ENCODE data around the gene NAV1.
"Not testable (repeated sequence)": the region's sequence is repeated elsewhere in the genome, so short reads cannot be mapped to it uniquely, and the experiment has no call there.

The NAV1 gene

DNA sequence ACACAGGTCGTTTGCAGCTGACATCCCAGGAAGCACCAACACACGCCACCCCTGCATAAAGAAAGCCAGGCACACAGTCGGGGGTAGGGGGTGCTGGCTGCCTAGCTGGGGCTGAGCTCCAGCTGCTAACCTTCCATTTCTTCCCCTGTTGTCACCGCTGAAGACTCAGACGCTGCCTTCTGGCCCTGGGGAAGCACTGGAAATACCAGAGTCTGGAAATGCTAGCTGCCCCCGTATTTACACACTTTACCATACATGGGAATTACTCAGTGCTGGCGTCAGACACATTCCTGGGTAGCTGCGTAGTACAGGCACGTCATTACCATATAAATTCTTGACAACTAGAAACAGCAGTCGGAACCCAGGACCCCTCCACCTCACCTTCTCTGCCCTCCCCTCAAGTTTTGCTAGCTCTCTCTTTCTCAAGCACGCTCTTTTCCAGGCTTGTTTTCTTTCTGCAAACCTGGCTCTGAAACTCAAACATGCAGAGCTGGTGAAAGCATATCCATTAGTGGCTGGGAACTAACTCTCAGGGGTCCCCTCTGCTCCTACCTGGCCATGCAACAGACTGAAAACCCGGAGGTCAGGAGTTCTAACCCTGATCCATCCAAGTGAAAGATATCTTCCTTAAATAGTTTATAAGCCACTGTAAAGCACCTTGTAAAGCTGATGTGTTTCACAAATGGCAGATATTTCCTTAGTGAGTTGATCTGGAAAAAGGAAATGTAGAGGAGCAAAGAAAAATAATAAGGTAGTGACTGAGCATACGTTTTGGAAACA is 35.3 kb upstream of the NAV1 start:
- no peak for DNase-seq

GRCh38 chr1:201504179-201504631 is 34.7 kb upstream of the NAV1 start:
- no peak for DNase-seq

- DNase-seq, result no peak
Observed at GRCh38 chr1:201504799-201505502, 34.0 kb upstream of the NAV1 start.

- DNase-seq, result no peak
Observed at GRCh38 chr1:201505503-201505890, 33.4 kb upstream of the NAV1 start.

GRCh38 chr1:201506092-201506491 is 32.8 kb upstream of the NAV1 start:
- DNase-seq, result no peak

DNA sequence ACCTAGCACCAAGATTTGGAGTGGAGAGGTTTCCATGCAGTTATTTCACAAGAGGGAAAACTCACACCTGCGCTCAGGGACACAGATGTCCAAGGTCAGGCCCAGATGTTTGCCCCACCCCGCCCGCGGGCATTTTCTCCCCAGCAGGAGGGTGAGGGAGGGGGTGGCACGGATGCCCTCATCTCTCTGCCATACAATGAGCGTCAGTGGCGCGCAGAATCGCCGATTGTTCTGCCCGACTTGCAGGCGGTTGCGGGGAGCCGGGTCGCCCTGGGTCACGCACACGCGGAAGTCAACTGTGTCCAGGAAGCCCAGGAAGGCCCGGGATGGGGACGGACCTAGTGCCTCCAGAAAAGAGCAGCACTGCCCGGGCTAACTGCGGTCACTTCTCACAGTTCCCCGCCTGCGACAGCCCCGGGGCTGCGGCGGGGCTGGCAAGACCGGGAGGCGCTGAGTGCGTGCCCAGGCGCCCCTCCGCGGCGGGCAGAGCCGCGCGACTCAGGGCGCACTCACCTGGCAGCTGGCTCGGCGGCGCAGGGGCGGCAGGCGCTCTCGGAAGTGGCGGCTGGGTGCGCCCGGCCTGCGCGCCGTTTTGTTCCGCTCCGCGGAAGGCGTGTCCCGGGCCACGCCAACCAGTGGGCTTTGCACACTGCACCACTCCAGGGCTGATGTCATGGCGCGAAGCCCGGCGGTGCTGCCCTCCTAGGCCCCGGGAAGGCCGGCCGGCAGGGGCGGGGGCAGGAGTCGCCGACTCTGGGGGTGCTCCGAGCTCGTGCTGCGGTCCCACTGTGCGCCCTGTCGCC is 32.2 kb upstream of the NAV1 start, which contains the start of gene CSRP1:
CSRP1 (minus strand) TSS at position 567 of the 803 bp plus-strand sequence. CDS start 10,820 bp downstream, outside the sequence.
- peak; percentile 90 for DNase-seq

- DNase-seq, result no peak
Observed at GRCh38 chr1:201507360-201507675, 31.6 kb upstream of the NAV1 start.

DNA sequence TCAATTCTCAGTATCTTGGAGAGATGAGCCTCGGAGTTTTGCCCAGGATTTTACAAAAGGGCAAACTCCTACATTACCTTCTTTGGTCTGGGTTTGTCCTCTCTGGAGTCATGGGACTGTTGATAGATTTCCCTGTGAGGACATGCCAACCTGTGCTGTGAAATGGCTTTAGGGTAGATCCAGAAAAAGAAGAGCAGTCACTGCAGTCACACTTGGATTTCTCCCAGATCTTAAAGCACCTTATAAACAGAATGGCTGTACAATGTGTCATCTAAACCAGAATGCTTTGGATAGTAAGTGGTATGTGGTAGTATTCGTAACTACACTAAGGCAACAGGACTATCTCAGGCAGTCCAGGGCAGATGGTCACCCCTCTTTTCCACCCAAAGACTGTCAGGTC is 30.1 kb upstream of the NAV1 start:
- DNase-seq, result no peak

GRCh38 chr1:201509601-201510374 is 29.1 kb upstream of the NAV1 start:
- DNase-seq, result no peak

DNA sequence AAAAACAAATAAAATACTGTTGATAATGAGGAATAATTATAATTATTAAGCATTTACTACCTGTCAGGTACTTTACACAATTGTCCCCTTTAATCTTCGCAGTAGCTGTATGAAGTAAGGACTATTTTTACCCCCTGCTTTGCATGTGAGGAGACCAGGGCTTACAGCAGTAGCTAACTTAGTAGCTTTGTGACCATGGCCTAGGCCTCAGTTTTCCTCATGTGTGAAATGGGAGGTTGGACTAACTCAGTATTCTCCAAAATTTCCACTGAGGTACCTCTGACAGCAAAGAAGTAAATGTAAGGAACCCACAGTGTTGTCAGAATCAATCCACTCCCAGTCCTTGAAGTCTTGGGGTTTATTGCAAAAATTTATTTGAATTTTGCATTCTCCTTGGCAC is 28.2 kb upstream of the NAV1 start:
- DNase-seq, result no peak

GRCh38 chr1:201511396-201511940 is 27.5 kb upstream of the NAV1 start:
- no peak for DNase-seq

GRCh38 chr1:201511941-201512539 is 26.9 kb upstream of the NAV1 start:
- DNase-seq, result no peak

DNA sequence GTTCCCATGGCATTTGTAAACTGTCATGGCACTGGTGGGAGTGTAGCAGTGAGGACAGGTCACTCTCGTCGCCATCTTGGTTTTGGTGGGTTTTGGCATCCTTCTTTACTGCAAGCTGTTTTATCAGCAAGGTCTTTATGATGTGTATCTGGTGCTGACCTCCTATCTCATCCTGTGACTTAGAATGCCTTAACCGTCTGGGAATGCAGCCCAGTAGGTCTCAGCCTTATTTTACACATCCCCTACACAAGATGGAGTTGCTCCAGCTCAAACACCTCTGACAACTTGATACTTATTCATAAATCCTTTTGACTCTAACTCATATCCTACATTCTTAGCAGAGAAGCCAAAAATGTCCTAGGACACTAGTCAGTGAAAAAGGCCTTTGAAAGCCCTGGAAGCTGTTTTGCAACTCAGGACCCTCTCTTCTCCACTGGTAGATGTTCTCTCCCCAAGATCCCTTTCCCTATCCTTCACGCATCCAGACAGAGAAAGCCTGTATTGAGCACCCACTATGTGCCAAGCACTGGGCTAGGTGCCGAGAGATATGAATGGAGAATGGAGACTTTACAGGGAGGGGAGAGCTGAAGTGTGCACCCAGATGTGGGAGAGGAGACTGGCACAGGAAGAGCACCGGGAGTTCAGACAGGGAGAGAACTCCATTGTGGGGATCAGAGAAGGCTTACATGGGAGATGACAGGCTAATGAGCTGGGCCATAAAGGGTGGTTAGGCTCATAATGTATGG is 25.3 kb upstream of the NAV1 start:
- no peak for DNase-seq

DNA sequence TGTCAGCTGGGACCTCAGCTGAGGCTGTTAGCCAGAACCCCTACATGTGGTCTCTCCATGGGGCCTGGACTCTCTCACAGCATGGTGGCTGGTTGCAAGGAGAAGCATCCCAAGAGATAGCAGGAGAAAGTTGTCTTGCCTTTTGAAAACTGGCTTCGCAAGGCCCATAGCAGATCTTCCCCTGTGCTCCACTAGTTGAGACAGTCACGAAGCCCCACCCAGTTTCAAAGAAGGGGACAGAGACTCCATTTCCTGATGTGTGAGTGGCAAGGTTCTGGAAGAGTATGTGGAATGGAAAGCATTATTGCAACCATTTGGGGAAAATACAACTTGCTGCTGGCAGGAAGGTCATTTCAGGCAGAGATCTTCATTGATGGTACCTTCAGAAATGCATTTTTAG is 24.5 kb upstream of the NAV1 start:
- no peak for DNase-seq

GRCh38 chr1:201515062-201515750 is 23.7 kb upstream of the NAV1 start:
- no peak for DNase-seq

GRCh38 chr1:201515895-201516294 is 23.0 kb upstream of the NAV1 start:
- DNase-seq, result no peak

DNA sequence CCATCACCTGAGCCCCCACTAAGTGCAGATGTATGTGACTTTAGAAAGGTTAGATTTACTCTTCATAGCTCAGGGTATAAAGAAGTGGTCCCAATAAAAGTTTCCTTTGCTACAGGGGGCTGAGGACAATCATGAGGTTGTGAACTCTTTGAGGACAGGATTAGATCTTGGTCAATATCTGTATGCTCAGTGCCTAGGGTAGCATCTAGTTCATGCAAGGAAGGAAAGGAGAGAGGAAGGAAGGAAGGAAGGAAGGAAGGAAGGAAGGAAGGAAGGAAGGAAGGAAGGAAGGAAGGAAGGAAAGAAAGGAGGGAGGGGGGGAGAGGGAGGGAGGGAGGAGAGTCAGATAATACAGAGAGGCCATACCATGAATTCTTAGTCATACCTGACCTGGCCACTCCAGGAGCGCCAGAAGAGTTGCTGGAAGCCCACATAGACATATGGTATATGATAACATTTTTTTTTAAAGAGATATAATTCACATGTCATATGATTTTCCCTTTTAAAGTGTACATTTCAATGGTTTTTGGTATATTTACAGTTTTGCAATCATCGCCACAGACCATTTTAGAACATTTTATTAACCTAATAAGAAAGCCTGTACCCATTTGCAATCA is 22.3 kb upstream of the NAV1 start:
- no peak for DNase-seq

DNA sequence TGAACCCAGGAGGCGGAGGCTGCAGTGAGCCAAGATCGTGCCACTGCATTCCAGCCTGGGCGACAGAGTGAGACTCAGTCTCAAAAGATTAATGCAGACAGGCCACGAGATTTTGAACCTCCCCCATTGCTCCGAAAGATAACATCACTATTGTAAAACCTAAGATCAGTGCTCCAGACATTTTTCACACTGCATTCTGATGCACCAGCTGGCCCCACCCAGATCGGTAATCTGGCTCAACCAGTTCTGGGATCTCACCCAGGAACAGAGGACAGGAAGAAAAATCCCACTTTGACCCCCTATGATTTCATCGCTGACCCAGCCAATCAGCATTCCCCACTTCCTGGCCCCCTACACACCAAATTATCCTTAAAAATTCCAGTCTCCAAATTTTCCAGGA is 21.3 kb upstream of the NAV1 start:
- no peak for DNase-seq

GRCh38 chr1:201518071-201518470 is 20.9 kb upstream of the NAV1 start:
- DNase-seq, result no peak

- DNase-seq, result not testable (repeated sequence)
Observed at GRCh38 chr1:201520046-201520575, 18.8 kb upstream of the NAV1 start.
